WTC11 (cell line): Measurements from ENCODE around the gene TEKT5. TPM values are rescaled to one million over a fixed set of nuclear protein-coding genes. Genes with fewer than 3 reads are reported as not detected.

ENCODE experiments used
- ATAC-seq: fragments of 200-7000 bp; cut with Tn5 transposase; 2 replicates; pipeline ENCODE4 v1.10.0; 2021; ENCODE audit warnings: mild to moderate bottlenecking, moderate library complexity
- CTCF ChIA-PET: fragments of 300-600 bp; sonication (Branson Sonifier 250); formaldehyde crosslinking; loops from one replicate; lab custom pipeline; 2021; ENCODE audit warnings: antibody characterized with exemption; lab: Charles Lee
- POLR2A ChIA-PET: fragments of 350-600 bp; sonication (Branson Sonifier 250); formaldehyde crosslinking; loops from one replicate; lab custom pipeline; 2021; ENCODE audit warnings: antibody characterized with exemption; lab: Charles Lee
- DNase-seq: peaks from one replicate; pipeline ENCODE4 v3.0.0; 2021; ENCODE audit warnings: low spot score
- H3K27ac Mint-ChIP-seq: 2 replicates; pipeline ENCODE4 v1.8.0; 2021; ENCODE audit warnings: mixed read lengths
- H3K27me3 Mint-ChIP-seq: 2 replicates; pipeline ENCODE4 v1.8.0; 2021; ENCODE audit warnings: low read depth, mild to moderate bottlenecking, moderate library complexity, mixed read lengths
- H3K36me3 Mint-ChIP-seq: 2 replicates; pipeline ENCODE4 v1.8.0; 2021; ENCODE audit warnings: mixed read lengths
- H3K4me1 Mint-ChIP-seq: 2 replicates; pipeline ENCODE4 v1.8.0; 2022; ENCODE audit warnings: mixed read lengths
- H3K4me3 Mint-ChIP-seq: 2 replicates; pipeline ENCODE4 v1.8.0; 2021; ENCODE audit warnings: mild to moderate bottlenecking, moderate library complexity, mixed read lengths
- H3K9me3 Mint-ChIP-seq: 2 replicates; pipeline ENCODE4 v1.8.0; 2021; ENCODE audit warnings: mixed read lengths
- CBFB ChIP-seq: sonication (generic); formaldehyde crosslinking; IDR thresholded peaks from 2 replicates; pipeline ENCODE4 v1.8.1; 2022; ENCODE audit warnings: mild to moderate bottlenecking, low read depth, missing genetic modification reagents
- E2F4 ChIP-seq: sonication (generic); formaldehyde crosslinking; IDR thresholded peaks from 2 replicates; pipeline ENCODE4 v1.8.1; 2022; ENCODE audit warnings: low read depth, mild to moderate bottlenecking, moderate library complexity, missing genetic modification reagents, borderline replicate concordance
- ELF4 ChIP-seq: sonication (generic); formaldehyde crosslinking; IDR thresholded peaks from 2 replicates; pipeline ENCODE4 v1.8.1; 2022; ENCODE audit warnings: low read depth, mild to moderate bottlenecking, moderate library complexity, missing genetic modification reagents
- ESRRA ChIP-seq: sonication (generic); formaldehyde crosslinking; IDR thresholded peaks from 2 replicates; pipeline ENCODE4 v1.8.1; 2022; ENCODE audit warnings: mild to moderate bottlenecking, missing genetic modification reagents, borderline replicate concordance
- GTF2I ChIP-seq: fragments of 250-450 bp; sonication (Bioruptor Pico); conservative IDR thresholded peaks from 2 replicates; pipeline ENCODE4 v1.4.0; 2021; ENCODE audit warnings: mild to moderate bottlenecking
- HMGA2 ChIP-seq: fragments of 250-450 bp; sonication (Bioruptor Pico); IDR thresholded peaks from 2 replicates; pipeline ENCODE4 v1.4.0; 2021; ENCODE audit warnings: mild to moderate bottlenecking, moderate library complexity
- NR1H2 ChIP-seq: sonication (generic); formaldehyde crosslinking; IDR thresholded peaks from 2 replicates; pipeline ENCODE4 v1.9.0; 2021; ENCODE audit warnings: mild to moderate bottlenecking, moderate library complexity, missing genetic modification reagents
- NR3C1 ChIP-seq: sonication (generic); formaldehyde crosslinking; conservative IDR thresholded peaks from 2 replicates; pipeline ENCODE4 v1.8.1; 2023; ENCODE audit warnings: low read depth, mild to moderate bottlenecking, missing genetic modification reagents
- TCF7 ChIP-seq: sonication (generic); formaldehyde crosslinking; IDR thresholded peaks from 2 replicates; pipeline ENCODE4 v1.8.0; 2022; ENCODE audit warnings: mild to moderate bottlenecking, low read depth, missing genetic modification reagents, moderate library complexity
- ZNF138 ChIP-seq: sonication (generic); formaldehyde crosslinking; conservative IDR thresholded peaks from 2 replicates; pipeline ENCODE4 v1.8.1; 2022; ENCODE audit warnings: mild to moderate bottlenecking, moderate library complexity, missing genetic modification reagents
- ZNF263 ChIP-seq: sonication (generic); formaldehyde crosslinking; IDR thresholded peaks from 2 replicates; pipeline ENCODE4 v1.8.1; 2022; ENCODE audit warnings: low read depth, mild to moderate bottlenecking, moderate library complexity, missing genetic modification reagents
- ZNF423 ChIP-seq: fragments of 250-450 bp; sonication (Bioruptor Pico); IDR thresholded peaks from 2 replicates; pipeline ENCODE4 v2.1.2; 2022; ENCODE audit warnings: mild to moderate bottlenecking, moderate library complexity
- ZNF532 ChIP-seq: fragments of 250-450 bp; sonication (Bioruptor Pico); IDR thresholded peaks from 2 replicates; pipeline ENCODE4 v1.9.0; 2021; ENCODE audit warnings: mild to moderate bottlenecking, borderline replicate concordance
- total RNA-seq: library from RNA; stranded (reverse); gene quantifications from 3 replicates; pipeline ENCODE4 v1.2.3, GENCODE V29; 2021
- TF ChIP-seq, protein P1 (sequence below): sonication (generic); formaldehyde crosslinking; conservative IDR thresholded peaks from 2 replicates; pipeline ENCODE4 v1.8.1; 2023; ENCODE audit warnings: mild to moderate bottlenecking, low read depth, missing genetic modification reagents, moderate library complexity
- TF ChIP-seq, protein P2 (sequence below): sonication (generic); formaldehyde crosslinking; IDR thresholded peaks from 2 replicates; pipeline ENCODE4 v1.8.0; 2023; ENCODE audit warnings: mild to moderate bottlenecking, missing genetic modification reagents
- TF ChIP-seq, protein P3 (sequence below): sonication (generic); formaldehyde crosslinking; IDR thresholded peaks from 2 replicates; pipeline ENCODE4 v1.8.1; 2022; ENCODE audit warnings: mild to moderate bottlenecking, missing genetic modification reagents, moderate library complexity, borderline replicate concordance

TEKT5 gene
- total RNA-seq, 1 experiment from 2014 or later = 1.1 TPM

DNA sequence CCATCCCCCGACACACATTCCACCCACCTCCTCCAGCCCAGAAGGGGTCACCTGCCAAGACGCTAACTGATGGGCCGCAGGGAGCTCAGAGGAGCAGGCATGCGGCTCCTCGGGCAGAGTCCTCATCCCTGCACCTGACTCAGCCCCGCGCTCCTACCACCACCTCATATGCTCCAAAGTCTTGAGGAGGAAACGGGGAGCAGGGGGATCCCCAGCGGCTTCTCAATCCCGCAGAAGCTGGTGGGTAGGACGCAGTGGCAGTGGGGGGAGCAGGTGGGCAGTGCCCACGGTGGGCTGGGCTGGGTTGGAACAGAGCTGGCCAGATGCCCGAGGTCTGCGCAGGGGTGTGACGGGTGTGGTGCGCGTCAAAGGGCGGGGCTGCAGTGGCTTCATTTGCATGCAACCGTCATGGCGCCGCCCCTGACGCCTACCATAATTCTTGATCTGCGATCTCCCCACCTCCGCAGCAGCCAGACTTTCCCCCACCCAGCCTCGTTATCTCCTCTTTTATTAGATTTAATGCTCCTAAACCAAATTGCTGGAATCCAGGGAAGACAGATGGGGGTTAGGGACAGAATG is 75.4 kb downstream of the TEKT5 start:
- H3K27me3 Mint-ChIP-seq = peaks cover 11% of the 10 kb centered on the region
- H3K36me3 Mint-ChIP-seq = no peaks in the 10 kb centered on the region
- H3K4me3 Mint-ChIP-seq = peak overlapping the region; percentile 60
- H3K27ac Mint-ChIP-seq = no peak overlapping the region
- peaks cover 36% of the 10 kb centered on the region for H3K4me1 Mint-ChIP-seq
- TF ChIP-seq NR3C1 (CRISPR knock-in tag) (no peak), ZNF263 (no peak)
- ChIA-PET CTCF (interaction anchor here (1.2 to 2.2 kb wide), 3 partner anchors 11 to 43 kb away, joined by 3 to 9 read pairs (median 4); partner anchors contain the start of gene EMP2), POLR2A (interaction anchor here (0.8 kb wide), 1 partner anchor 40 kb away, joined by 3 read pairs; no protein-coding TSS in a partner anchor)
- ATAC-seq (peak; percentile 43), DNase-seq (peak; percentile 46)
- H3K9me3 Mint-ChIP-seq = no peaks in the 10 kb centered on the region

DNA sequence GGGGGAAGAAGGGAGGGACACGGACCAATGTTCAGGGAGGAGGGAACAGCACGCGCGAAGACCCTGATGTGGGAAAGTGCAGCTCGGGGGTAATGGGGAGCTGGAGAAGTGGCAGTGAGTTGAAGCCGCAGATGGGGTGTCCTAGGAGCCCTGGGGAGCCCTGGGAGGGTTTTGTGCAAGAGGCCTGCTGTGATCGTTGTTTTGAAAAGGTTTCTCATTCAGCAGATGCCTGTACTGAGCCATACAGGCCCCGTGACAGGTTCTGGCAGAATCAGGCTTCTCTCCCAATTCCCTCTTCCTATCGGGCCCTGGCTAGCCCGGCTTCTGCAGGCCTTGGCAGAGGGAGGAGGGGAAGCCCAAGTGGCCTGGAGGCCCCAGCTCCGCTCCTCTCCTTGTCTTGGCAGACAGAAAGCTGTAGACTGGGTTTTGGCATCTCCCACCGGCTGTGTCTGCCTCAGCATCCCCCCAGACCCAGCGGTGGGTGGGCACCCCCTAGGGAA is 76.0 kb downstream of the TEKT5 start:
- Mint-ChIP-seq H3K4me3 (peak overlapping the region; percentile 60), H3K36me3 (no peaks in the 10 kb centered on the region), H3K27ac (no peak overlapping the region), H3K27me3 (peaks cover 11% of the 10 kb centered on the region), H3K4me1 (peaks cover 36% of the 10 kb centered on the region), H3K9me3 (no peaks in the 10 kb centered on the region)
- ATAC-seq = no peak
- TF ChIP-seq ZNF138 = no peak
- TF ChIP-seq, protein P1, sequence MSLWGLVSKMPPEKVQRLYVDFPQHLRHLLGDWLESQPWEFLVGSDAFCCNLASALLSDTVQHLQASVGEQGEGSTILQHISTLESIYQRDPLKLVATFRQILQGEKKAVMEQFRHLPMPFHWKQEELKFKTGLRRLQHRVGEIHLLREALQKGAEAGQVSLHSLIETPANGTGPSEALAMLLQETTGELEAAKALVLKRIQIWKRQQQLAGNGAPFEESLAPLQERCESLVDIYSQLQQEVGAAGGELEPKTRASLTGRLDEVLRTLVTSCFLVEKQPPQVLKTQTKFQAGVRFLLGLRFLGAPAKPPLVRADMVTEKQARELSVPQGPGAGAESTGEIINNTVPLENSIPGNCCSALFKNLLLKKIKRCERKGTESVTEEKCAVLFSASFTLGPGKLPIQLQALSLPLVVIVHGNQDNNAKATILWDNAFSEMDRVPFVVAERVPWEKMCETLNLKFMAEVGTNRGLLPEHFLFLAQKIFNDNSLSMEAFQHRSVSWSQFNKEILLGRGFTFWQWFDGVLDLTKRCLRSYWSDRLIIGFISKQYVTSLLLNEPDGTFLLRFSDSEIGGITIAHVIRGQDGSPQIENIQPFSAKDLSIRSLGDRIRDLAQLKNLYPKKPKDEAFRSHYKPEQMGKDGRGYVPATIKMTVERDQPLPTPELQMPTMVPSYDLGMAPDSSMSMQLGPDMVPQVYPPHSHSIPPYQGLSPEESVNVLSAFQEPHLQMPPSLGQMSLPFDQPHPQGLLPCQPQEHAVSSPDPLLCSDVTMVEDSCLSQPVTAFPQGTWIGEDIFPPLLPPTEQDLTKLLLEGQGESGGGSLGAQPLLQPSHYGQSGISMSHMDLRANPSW (CRISPR knock-in tag) = no peak
- TF ChIP-seq, protein P2, sequence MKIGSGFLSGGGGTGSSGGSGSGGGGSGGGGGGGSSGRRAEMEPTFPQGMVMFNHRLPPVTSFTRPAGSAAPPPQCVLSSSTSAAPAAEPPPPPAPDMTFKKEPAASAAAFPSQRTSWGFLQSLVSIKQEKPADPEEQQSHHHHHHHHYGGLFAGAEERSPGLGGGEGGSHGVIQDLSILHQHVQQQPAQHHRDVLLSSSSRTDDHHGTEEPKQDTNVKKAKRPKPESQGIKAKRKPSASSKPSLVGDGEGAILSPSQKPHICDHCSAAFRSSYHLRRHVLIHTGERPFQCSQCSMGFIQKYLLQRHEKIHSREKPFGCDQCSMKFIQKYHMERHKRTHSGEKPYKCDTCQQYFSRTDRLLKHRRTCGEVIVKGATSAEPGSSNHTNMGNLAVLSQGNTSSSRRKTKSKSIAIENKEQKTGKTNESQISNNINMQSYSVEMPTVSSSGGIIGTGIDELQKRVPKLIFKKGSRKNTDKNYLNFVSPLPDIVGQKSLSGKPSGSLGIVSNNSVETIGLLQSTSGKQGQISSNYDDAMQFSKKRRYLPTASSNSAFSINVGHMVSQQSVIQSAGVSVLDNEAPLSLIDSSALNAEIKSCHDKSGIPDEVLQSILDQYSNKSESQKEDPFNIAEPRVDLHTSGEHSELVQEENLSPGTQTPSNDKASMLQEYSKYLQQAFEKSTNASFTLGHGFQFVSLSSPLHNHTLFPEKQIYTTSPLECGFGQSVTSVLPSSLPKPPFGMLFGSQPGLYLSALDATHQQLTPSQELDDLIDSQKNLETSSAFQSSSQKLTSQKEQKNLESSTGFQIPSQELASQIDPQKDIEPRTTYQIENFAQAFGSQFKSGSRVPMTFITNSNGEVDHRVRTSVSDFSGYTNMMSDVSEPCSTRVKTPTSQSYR (CRISPR knock-in tag) = no peak
- no peak for TF ChIP-seq ELF4 (CRISPR knock-in tag)
- no peak for TF ChIP-seq TCF7 (CRISPR knock-in tag)
- no peak for TF ChIP-seq GTF2I (CRISPR knock-in tag)
- TF ChIP-seq ESRRA (CRISPR knock-in tag) = no peak
- TF ChIP-seq ZNF423 (CRISPR knock-in tag) = no peak
- DNase-seq = no peak
- ChIA-PET POLR2A (no interaction called here), CTCF (interaction anchor here (1.5 to 2.6 kb wide), 4 partner anchors 11 to 52 kb away, joined by 4 to 9 read pairs (median 8); partner anchors contain the start of gene EMP2)

DNA sequence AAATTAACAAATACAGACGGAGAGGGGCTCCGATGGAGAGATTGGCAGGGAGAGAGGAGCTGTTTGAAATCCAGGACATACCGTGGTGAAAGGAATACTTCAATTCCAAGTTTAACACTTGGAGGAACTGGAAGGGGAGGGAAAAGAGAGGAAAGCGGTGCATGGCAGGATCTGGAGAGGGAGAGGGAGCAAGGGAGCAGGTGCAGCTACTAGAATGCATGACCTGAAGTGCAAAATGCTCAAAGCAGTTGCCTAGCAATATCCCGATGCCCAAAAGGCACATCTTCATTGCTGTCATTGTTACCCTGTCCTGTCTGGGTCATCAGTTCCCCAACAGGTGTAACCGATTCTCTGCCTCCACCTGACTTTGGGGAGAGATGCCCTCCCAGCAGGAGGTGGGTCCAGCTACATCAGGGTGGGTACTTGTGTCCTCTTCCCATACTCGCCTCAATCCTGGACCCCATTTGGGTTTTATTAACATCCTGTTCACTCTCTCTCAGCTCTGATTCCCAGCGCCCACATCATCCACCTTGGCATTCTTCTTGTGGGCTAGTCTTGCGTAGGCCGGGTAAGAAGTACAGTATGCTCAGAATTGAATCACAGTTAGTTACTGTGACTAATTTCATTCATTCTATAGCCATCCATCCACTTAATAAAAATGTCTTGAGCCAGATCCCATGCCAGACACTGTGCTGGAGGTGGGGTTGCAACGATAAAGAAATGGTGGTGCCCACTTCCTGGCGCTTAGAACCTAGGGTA is 76.9 kb downstream of the TEKT5 start:
- peaks cover 11% of the 10 kb centered on the region for H3K27me3 Mint-ChIP-seq
- ChIA-PET CTCF (interaction anchor here (0.9 to 2.6 kb wide), 7 partner anchors 12 to 118 kb away, joined by 4 to 9 read pairs (median 6); partner anchors contain the start of gene EMP2), POLR2A (interaction anchor here (0.9 to 1.0 kb wide), 2 partner anchors 17 to 66 kb away, joined by 3 to 4 read pairs; no protein-coding TSS in a partner anchor)
- no peak overlapping the region for H3K27ac Mint-ChIP-seq
- DNase-seq (no peak), ATAC-seq (no peak)
- no peaks in the 10 kb centered on the region for H3K36me3 Mint-ChIP-seq
- H3K4me3 Mint-ChIP-seq = 0 out of 2 replicates have a peak overlapping the region, but pooled peaks have one; percentile 53
- H3K4me1 Mint-ChIP-seq = peaks cover 36% of the 10 kb centered on the region
- H3K9me3 Mint-ChIP-seq = no peaks in the 10 kb centered on the region
- TF ChIP-seq E2F4 = no peak
- TF ChIP-seq, protein P3, sequence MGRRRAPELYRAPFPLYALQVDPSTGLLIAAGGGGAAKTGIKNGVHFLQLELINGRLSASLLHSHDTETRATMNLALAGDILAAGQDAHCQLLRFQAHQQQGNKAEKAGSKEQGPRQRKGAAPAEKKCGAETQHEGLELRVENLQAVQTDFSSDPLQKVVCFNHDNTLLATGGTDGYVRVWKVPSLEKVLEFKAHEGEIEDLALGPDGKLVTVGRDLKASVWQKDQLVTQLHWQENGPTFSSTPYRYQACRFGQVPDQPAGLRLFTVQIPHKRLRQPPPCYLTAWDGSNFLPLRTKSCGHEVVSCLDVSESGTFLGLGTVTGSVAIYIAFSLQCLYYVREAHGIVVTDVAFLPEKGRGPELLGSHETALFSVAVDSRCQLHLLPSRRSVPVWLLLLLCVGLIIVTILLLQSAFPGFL = no peak
- TF ChIP-seq HMGA2 = no peak
- TF ChIP-seq ZNF423 (CRISPR knock-in tag) = no peak
- no peak for TF ChIP-seq NR1H2 (CRISPR knock-in tag)
- no peak for TF ChIP-seq CBFB (CRISPR knock-in tag)
- no peak for TF ChIP-seq ZNF532 (CRISPR knock-in tag)
